ENCODE measurements around the gene GSK3B. TPM values are rescaled to one million over a fixed set of nuclear protein-coding genes. Genes with fewer than 3 reads are reported as not detected.

GSK3B gene
- total RNA-seq, 5 donors from 2014 or later (not counting 1 experiment from before 2014, with no cell fraction given): 30.5 to 47.9 (median 32.7) TPM

GRCh38 chr3:119796785-119797184 is 297.5 kb downstream of the GSK3B start:
- ATAC-seq (replicated peaks in 1 of 4) (no peak), DNase-seq (no peak)
- H3K4me1 Mint-ChIP-seq: no peaks in the 10 kb centered on the region
- no CpG with 5 or more reads among the region's 2 CpGs for WGBS (ENCODE audit: insufficient coverage)
- H3K4me1 ChIP-seq (ENCODE audit: control insufficient read depth in 1 of 2, extremely low read depth in 1 of 2, insufficient read depth in 2 of 2, low read length in 2 of 2): no peaks in the 10 kb centered on the region
- peaks cover 1 to 26% of the 10 kb centered on the region in 2 donors for H3K27me3 Mint-ChIP-seq
- no peak overlapping the region for H3K27ac Mint-ChIP-seq
- no peak overlapping the region for H3K4me3 ChIP-seq (ENCODE audit: control insufficient read depth in 1 of 2, extremely low read depth in 1 of 2, low read length in 1 of 2)
- peaks cover 0 to 13% of the 10 kb centered on the region in 2 experiments for H3K27me3 ChIP-seq (replicated peaks in 1 of 2; ENCODE audit: control insufficient read depth in 2 of 2, extremely low read depth in 1 of 2, insufficient read depth in 2 of 2, low read length in 1 of 2)
- H3K9me3 Mint-ChIP-seq: no peaks in the 10 kb centered on the region
- no peaks in the 10 kb centered on the region for H3K36me3 Mint-ChIP-seq
- POLR2A ChIA-PET: no interaction called here
- no peak overlapping the region for H3K4me3 Mint-ChIP-seq
- H3K9me3 ChIP-seq: no peaks in the 10 kb centered on the region
- no peaks in the 10 kb centered on the region for H3K36me3 ChIP-seq (ENCODE audit: control insufficient read depth in 2 of 2, extremely low read depth in 1 of 2, insufficient read depth in 1 of 2, low read length in 1 of 2)
- CTCF ChIA-PET: no interaction called here
- no peak overlapping the region for H3K27ac ChIP-seq (ENCODE audit: low read length)

- H3K9me3 ChIP-seq: no peaks in the 10 kb centered on the region
- no peaks in the 10 kb centered on the region for H3K4me1 ChIP-seq (ENCODE audit: control insufficient read depth in 1 of 2, extremely low read depth in 1 of 2, insufficient read depth in 2 of 2, low read length in 2 of 2)
- Mint-ChIP-seq H3K4me3 (no peak overlapping the region), H3K36me3 (no peaks in the 10 kb centered on the region), H3K27me3 (peaks cover 0 to 26% of the 10 kb centered on the region in 2 donors), H3K27ac (no peak overlapping the region), H3K4me1 (no peaks in the 10 kb centered on the region), H3K9me3 (no peaks in the 10 kb centered on the region)
- ATAC-seq (replicated peaks in 1 of 4): no peak
- no peak overlapping the region for H3K27ac ChIP-seq (ENCODE audit: low read length)
- no peak overlapping the region for H3K4me3 ChIP-seq (ENCODE audit: control insufficient read depth in 1 of 2, extremely low read depth in 1 of 2, low read length in 1 of 2)
- CTCF ChIA-PET: no interaction called here
- H3K27me3 ChIP-seq (replicated peaks in 1 of 2; ENCODE audit: control insufficient read depth in 2 of 2, extremely low read depth in 1 of 2, insufficient read depth in 2 of 2, low read length in 1 of 2): peaks cover 0 to 10% of the 10 kb centered on the region in 2 experiments
- DNase-seq: no peak
- POLR2A ChIA-PET: no interaction called here
- no peaks in the 10 kb centered on the region for H3K36me3 ChIP-seq (ENCODE audit: control insufficient read depth in 2 of 2, extremely low read depth in 1 of 2, insufficient read depth in 1 of 2, low read length in 1 of 2)
- 100% methylated on average over 2 of the region's 2 CpGs for WGBS (ENCODE audit: insufficient coverage)
Measured at GRCh38 chr3:119796368-119796767, 297.9 kb downstream of the GSK3B start.

- peaks cover 0 to 10% of the 10 kb centered on the region in 2 experiments for H3K27me3 ChIP-seq (replicated peaks in 1 of 2; ENCODE audit: control insufficient read depth in 2 of 2, extremely low read depth in 1 of 2, insufficient read depth in 2 of 2, low read length in 1 of 2)
- no peaks in the 10 kb centered on the region for H3K4me1 ChIP-seq (ENCODE audit: control insufficient read depth in 1 of 2, extremely low read depth in 1 of 2, insufficient read depth in 2 of 2, low read length in 2 of 2)
- no peak overlapping the region for H3K4me3 Mint-ChIP-seq
- 87% methylated on average over 3 of the region's 3 CpGs for WGBS (ENCODE audit: insufficient coverage)
- no peak for ATAC-seq (replicated peaks in 1 of 4)
- H3K4me1 Mint-ChIP-seq: no peaks in the 10 kb centered on the region
- peaks cover 0 to 26% of the 10 kb centered on the region in 2 donors for H3K27me3 Mint-ChIP-seq
- DNase-seq: no peak
- H3K36me3 ChIP-seq (ENCODE audit: control insufficient read depth in 2 of 2, extremely low read depth in 1 of 2, insufficient read depth in 1 of 2, low read length in 1 of 2): no peaks in the 10 kb centered on the region
- no peaks in the 10 kb centered on the region for H3K9me3 Mint-ChIP-seq
- no peak overlapping the region for H3K27ac Mint-ChIP-seq
- no peak overlapping the region for H3K27ac ChIP-seq (ENCODE audit: low read length)
- H3K9me3 ChIP-seq: no peaks in the 10 kb centered on the region
- H3K36me3 Mint-ChIP-seq: no peaks in the 10 kb centered on the region
- ChIA-PET POLR2A (no interaction called here), CTCF (no interaction called here)
- no peak overlapping the region for H3K4me3 ChIP-seq (ENCODE audit: control insufficient read depth in 1 of 2, extremely low read depth in 1 of 2, low read length in 1 of 2)
Measured at GRCh38 chr3:119795849-119796248, 298.4 kb downstream of the GSK3B start.

- H3K9me3 Mint-ChIP-seq: no peaks in the 10 kb centered on the region
- H3K4me3 Mint-ChIP-seq: no peak overlapping the region
- 76% methylated on average over 3 of the region's 5 CpGs for WGBS (ENCODE audit: insufficient coverage)
- Histone ChIP-seq H3K4me1 (ENCODE audit: control insufficient read depth in 1 of 2, extremely low read depth in 1 of 2, insufficient read depth in 2 of 2, low read length in 2 of 2) (no peaks in the 10 kb centered on the region), H3K9me3 (no peaks in the 10 kb centered on the region), H3K27me3 (replicated peaks in 1 of 2; ENCODE audit: control insufficient read depth in 2 of 2, extremely low read depth in 1 of 2, insufficient read depth in 2 of 2, low read length in 1 of 2) (peaks cover 0 to 10% of the 10 kb centered on the region in 2 experiments), H3K36me3 (ENCODE audit: control insufficient read depth in 2 of 2, extremely low read depth in 1 of 2, insufficient read depth in 1 of 2, low read length in 1 of 2) (no peaks in the 10 kb centered on the region), H3K4me3 (ENCODE audit: control insufficient read depth in 1 of 2, extremely low read depth in 1 of 2, low read length in 1 of 2) (no peak overlapping the region), H3K27ac (ENCODE audit: low read length) (no peak overlapping the region)
- ATAC-seq (replicated peaks in 1 of 4): no peak
- CTCF ChIA-PET: no interaction called here
- no peak for DNase-seq
- no peaks in the 10 kb centered on the region for H3K4me1 Mint-ChIP-seq
- H3K36me3 Mint-ChIP-seq: no peaks in the 10 kb centered on the region
- POLR2A ChIA-PET: no interaction called here
- H3K27ac Mint-ChIP-seq: no peak overlapping the region
- H3K27me3 Mint-ChIP-seq: peaks cover 0 to 22% of the 10 kb centered on the region in 2 donors
Measured at GRCh38 chr3:119794971-119795612, 299.2 kb downstream of the GSK3B start.

GRCh38 chr3:119794401-119794800 is 299.8 kb downstream of the GSK3B start:
- POLR2A ChIA-PET: no interaction called here
- no peaks in the 10 kb centered on the region for H3K36me3 ChIP-seq (ENCODE audit: control insufficient read depth in 2 of 2, extremely low read depth in 1 of 2, insufficient read depth in 1 of 2, low read length in 1 of 2)
- Mint-ChIP-seq H3K4me3 (no peak overlapping the region), H3K27me3 (peaks cover 0 to 16% of the 10 kb centered on the region in 2 donors), H3K9me3 (no peaks in the 10 kb centered on the region), H3K27ac (no peak overlapping the region), H3K36me3 (no peaks in the 10 kb centered on the region), H3K4me1 (no peaks in the 10 kb centered on the region)
- H3K4me1 ChIP-seq (ENCODE audit: control insufficient read depth in 1 of 2, extremely low read depth in 1 of 2, insufficient read depth in 2 of 2, low read length in 2 of 2): no peaks in the 10 kb centered on the region
- no peak for ATAC-seq (replicated peaks in 1 of 4)
- CTCF ChIA-PET: no interaction called here
- H3K27me3 ChIP-seq (replicated peaks in 1 of 2; ENCODE audit: control insufficient read depth in 2 of 2, extremely low read depth in 1 of 2, insufficient read depth in 2 of 2, low read length in 1 of 2): peaks cover 0 to 10% of the 10 kb centered on the region in 2 experiments
- DNase-seq: no peak
- H3K27ac ChIP-seq (ENCODE audit: low read length): no peak overlapping the region
- H3K4me3 ChIP-seq (ENCODE audit: control insufficient read depth in 1 of 2, extremely low read depth in 1 of 2, low read length in 1 of 2): no peak overlapping the region
- 100% methylated on average over 1 of the region's 2 CpGs for WGBS (ENCODE audit: insufficient coverage)
- H3K9me3 ChIP-seq: no peaks in the 10 kb centered on the region

- H3K27me3 ChIP-seq (replicated peaks in 1 of 2; ENCODE audit: control insufficient read depth in 2 of 2, extremely low read depth in 1 of 2, insufficient read depth in 2 of 2, low read length in 1 of 2): peaks cover 0 to 10% of the 10 kb centered on the region in 2 experiments
- CTCF ChIA-PET: interaction anchor here in 1 of 2 donors (0.6 kb wide), 1 partner anchor 8 kb away, joined by 3 read pairs; no protein-coding TSS in a partner anchor
- H3K36me3 Mint-ChIP-seq: no peaks in the 10 kb centered on the region
- WGBS (ENCODE audit: insufficient coverage): 96% methylated on average over 4 of the region's 8 CpGs
- H3K27me3 Mint-ChIP-seq: peaks cover 0 to 12% of the 10 kb centered on the region in 2 donors
- H3K4me1 ChIP-seq (ENCODE audit: control insufficient read depth in 1 of 2, extremely low read depth in 1 of 2, insufficient read depth in 2 of 2, low read length in 2 of 2): no peaks in the 10 kb centered on the region
- no peaks in the 10 kb centered on the region for H3K9me3 Mint-ChIP-seq
- no peaks in the 10 kb centered on the region for H3K9me3 ChIP-seq
- ATAC-seq (replicated peaks in 1 of 4) (no peak), DNase-seq (no peak)
- H3K4me3 Mint-ChIP-seq: no peak overlapping the region
- H3K4me1 Mint-ChIP-seq: no peaks in the 10 kb centered on the region
- POLR2A ChIA-PET: interaction anchor here in 1 of 2 donors (0.6 kb wide), 1 partner anchor 191 kb away, joined by 4 read pairs; no protein-coding TSS in a partner anchor
- no peak overlapping the region for H3K27ac ChIP-seq (ENCODE audit: low read length)
- no peak overlapping the region for H3K4me3 ChIP-seq (ENCODE audit: control insufficient read depth in 1 of 2, extremely low read depth in 1 of 2, low read length in 1 of 2)
- no peak overlapping the region for H3K27ac Mint-ChIP-seq
- H3K36me3 ChIP-seq (ENCODE audit: control insufficient read depth in 2 of 2, extremely low read depth in 1 of 2, insufficient read depth in 1 of 2, low read length in 1 of 2): no peaks in the 10 kb centered on the region
Measured at GRCh38 chr3:119792270-119792669, 302.0 kb downstream of the GSK3B start.

Measured in T-cell (primary cell).